ENCODE measurements around the gene IFRD2. TPM values are rescaled to one million over a fixed set of nuclear protein-coding genes. Genes with fewer than 3 reads are reported as not detected.

IFRD2 gene
- total and polyA plus RNA-seq, 2 of the 13 experiments (the other 11 are each of a cell fraction or from before 2014, with no cell fraction given), result 32.8 to 96.1 TPM

DNA sequence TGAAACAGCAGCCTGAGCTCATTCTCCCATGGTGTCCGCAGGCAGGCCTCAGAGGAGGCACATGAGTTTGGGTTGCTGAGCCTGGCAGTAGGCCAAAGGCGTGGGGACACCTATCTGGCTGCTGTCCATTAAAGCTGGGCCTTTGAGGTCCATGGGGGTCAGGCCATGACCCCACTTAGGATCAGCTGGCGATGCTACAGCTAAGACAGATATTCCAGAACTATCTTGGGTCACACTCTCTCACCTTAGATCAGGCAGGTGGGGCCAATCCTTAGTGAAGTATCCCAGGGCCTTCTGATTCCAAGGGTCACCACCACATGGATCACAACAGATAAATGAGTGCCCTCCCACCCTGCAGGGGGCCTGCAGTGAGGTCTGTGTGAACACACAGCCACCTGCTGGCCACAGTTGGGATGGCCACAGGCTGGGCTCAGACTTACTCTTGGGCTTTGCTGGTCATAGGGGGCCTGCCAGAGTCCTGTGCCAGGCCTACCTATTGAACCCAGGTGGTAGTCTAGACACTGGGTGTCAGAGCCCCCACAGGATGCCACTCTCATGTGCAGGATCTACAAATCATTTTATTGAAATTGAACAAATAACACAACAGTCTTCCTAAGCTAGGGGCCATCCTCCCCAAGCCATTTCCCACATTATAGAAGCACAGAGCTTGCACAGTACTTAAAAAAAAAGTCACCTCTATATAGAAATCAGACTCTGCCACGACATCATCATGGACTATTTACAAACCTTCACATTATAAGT lies 32.3 kb upstream of the IFRD2 start (continued):
- TF ChIP-seq, protein P1, sequence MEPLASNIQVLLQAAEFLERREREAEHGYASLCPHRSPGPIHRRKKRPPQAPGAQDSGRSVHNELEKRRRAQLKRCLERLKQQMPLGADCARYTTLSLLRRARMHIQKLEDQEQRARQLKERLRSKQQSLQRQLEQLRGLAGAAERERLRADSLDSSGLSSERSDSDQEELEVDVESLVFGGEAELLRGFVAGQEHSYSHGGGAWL (CRISPR knock-in tag; IDR thresholded peaks at IDR 0.05), result peak; percentile 44; the same call in 1 of the 2 replicates
- TF ChIP-seq PLRG1 (conservative IDR thresholded peaks at IDR 0.05) (no peak), ZNF772 (CRISPR knock-in tag; IDR thresholded peaks at IDR 0.05) (no peak), HNRNPUL1 (IDR thresholded peaks at IDR 0.05; ENCODE audit: low read depth, low read length) (no peak), ZBTB21 (CRISPR knock-in tag; IDR thresholded peaks at IDR 0.05) (no peak), ZEB1 (IDR thresholded peaks at IDR 0.05; ENCODE audit: insufficient replicate concordance, low read depth) (no peak), CREM (IDR thresholded peaks at IDR 0.05) (no peak), CREM (CRISPR knock-in tag; IDR thresholded peaks at IDR 0.05) (no peak), SOX6 (IDR thresholded peaks at IDR 0.05) (no peak), SOX6 (CRISPR knock-in tag; IDR thresholded peaks at IDR 0.05) (peak; percentile 67), RBAK (CRISPR knock-in tag; IDR thresholded peaks at IDR 0.05) (no peak), GFI1 (CRISPR knock-in tag; IDR thresholded peaks at IDR 0.05; ENCODE audit: borderline replicate concordance) (no peak), FOXA1 (IDR thresholded peaks at IDR 0.05) (no peak), FOXA1 (CRISPR knock-in tag; IDR thresholded peaks at IDR 0.05) (peak; percentile 13; the same call in 1 of the 2 replicates), SP4 (CRISPR knock-in tag; IDR thresholded peaks at IDR 0.05) (no peak), JARID2 (CRISPR knock-in tag; IDR thresholded peaks at IDR 0.05; ENCODE audit: insufficient replicate concordance) (no peak), POGZ (CRISPR knock-in tag; IDR thresholded peaks at IDR 0.05) (0 out of 2 replicates have a peak, but pooled peaks have one; percentile 35), MATR3 (CRISPR knock-in tag; IDR thresholded peaks at IDR 0.05) (no peak), ZNF552 (CRISPR knock-in tag; IDR thresholded peaks at IDR 0.05; ENCODE audit: borderline replicate concordance) (no peak)
- TF ChIP-seq, protein P2, sequence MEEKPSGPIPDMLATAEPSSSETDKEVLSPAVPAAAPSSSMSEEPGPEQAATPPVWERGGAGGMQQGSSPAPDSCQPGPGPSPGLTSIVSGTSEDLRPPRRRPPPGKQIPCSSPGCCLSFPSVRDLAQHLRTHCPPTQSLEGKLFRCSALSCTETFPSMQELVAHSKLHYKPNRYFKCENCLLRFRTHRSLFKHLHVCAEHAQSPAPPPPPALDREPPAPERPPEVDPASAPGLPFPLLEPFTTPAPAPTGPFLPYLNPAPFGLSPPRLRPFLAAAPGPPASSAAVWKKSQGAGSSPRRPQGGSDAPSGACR (CRISPR knock-in tag; IDR thresholded peaks at IDR 0.05), result peak; percentile 77; the same call in 1 of the 2 replicates
- TF ChIP-seq, protein P3, sequence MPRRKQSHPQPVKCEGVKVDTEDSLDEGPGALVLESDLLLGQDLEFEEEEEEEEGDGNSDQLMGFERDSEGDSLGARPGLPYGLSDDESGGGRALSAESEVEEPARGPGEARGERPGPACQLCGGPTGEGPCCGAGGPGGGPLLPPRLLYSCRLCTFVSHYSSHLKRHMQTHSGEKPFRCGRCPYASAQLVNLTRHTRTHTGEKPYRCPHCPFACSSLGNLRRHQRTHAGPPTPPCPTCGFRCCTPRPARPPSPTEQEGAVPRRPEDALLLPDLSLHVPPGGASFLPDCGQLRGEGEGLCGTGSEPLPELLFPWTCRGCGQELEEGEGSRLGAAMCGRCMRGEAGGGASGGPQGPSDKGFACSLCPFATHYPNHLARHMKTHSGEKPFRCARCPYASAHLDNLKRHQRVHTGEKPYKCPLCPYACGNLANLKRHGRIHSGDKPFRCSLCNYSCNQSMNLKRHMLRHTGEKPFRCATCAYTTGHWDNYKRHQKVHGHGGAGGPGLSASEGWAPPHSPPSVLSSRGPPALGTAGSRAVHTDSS (CRISPR knock-in tag; conservative IDR thresholded peaks at IDR 0.05), result no peak
- TF ChIP-seq, protein P4, sequence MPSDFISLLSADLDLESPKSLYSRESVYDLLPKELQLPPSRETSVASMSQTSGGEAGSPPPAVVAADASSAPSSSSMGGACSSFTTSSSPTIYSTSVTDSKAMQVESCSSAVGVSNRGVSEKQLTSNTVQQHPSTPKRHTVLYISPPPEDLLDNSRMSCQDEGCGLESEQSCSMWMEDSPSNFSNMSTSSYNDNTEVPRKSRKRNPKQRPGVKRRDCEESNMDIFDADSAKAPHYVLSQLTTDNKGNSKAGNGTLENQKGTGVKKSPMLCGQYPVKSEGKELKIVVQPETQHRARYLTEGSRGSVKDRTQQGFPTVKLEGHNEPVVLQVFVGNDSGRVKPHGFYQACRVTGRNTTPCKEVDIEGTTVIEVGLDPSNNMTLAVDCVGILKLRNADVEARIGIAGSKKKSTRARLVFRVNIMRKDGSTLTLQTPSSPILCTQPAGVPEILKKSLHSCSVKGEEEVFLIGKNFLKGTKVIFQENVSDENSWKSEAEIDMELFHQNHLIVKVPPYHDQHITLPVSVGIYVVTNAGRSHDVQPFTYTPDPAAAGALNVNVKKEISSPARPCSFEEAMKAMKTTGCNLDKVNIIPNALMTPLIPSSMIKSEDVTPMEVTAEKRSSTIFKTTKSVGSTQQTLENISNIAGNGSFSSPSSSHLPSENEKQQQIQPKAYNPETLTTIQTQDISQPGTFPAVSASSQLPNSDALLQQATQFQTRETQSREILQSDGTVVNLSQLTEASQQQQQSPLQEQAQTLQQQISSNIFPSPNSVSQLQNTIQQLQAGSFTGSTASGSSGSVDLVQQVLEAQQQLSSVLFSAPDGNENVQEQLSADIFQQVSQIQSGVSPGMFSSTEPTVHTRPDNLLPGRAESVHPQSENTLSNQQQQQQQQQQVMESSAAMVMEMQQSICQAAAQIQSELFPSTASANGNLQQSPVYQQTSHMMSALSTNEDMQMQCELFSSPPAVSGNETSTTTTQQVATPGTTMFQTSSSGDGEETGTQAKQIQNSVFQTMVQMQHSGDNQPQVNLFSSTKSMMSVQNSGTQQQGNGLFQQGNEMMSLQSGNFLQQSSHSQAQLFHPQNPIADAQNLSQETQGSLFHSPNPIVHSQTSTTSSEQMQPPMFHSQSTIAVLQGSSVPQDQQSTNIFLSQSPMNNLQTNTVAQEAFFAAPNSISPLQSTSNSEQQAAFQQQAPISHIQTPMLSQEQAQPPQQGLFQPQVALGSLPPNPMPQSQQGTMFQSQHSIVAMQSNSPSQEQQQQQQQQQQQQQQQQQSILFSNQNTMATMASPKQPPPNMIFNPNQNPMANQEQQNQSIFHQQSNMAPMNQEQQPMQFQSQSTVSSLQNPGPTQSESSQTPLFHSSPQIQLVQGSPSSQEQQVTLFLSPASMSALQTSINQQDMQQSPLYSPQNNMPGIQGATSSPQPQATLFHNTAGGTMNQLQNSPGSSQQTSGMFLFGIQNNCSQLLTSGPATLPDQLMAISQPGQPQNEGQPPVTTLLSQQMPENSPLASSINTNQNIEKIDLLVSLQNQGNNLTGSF (CRISPR knock-in tag; IDR thresholded peaks at IDR 0.05), result no peak
- TF ChIP-seq, protein P5, sequence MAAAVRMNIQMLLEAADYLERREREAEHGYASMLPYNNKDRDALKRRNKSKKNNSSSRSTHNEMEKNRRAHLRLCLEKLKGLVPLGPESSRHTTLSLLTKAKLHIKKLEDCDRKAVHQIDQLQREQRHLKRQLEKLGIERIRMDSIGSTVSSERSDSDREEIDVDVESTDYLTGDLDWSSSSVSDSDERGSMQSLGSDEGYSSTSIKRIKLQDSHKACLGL (CRISPR knock-in tag; IDR thresholded peaks at IDR 0.05), result no peak
- TF ChIP-seq, protein P6, sequence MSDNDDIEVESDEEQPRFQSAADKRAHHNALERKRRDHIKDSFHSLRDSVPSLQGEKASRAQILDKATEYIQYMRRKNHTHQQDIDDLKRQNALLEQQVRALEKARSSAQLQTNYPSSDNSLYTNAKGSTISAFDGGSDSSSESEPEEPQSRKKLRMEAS (IDR thresholded peaks at IDR 0.05), result peak; percentile 70

Measured in HepG2 (cell line).